HepG2 (cell line): ENCODE measurements around the gene MLLT11. TPM values are rescaled to one million over a fixed set of nuclear protein-coding genes. Genes with fewer than 3 reads are reported as not detected.

Source experiments
- ARNTL ChIP-seq: sonication (generic); formaldehyde crosslinking; IDR thresholded peaks from 2 replicates; pipeline ENCODE4 v1.4.0; 2020; ENCODE audit warnings: mild to moderate bottlenecking, missing genetic modification reagents
- BRD4 ChIP-seq: sonication (generic); formaldehyde crosslinking; IDR thresholded peaks from 2 replicates; pipeline ENCODE4 v1.4.0; 2020; ENCODE audit warnings: missing genetic modification reagents
- CEBPB ChIP-seq: IDR thresholded peaks from 2 replicates; pipeline ENCODE4 v1.6.1; 2011; ENCODE audit warnings: low read depth, low read length, improper control_type of control experiment, borderline replicate concordance
- DPF2 ChIP-seq: sonication (generic); formaldehyde crosslinking; IDR thresholded peaks from 2 replicates; pipeline ENCODE4 v1.4.0; 2020; ENCODE audit warnings: mild to moderate bottlenecking, low read depth, missing genetic modification reagents, borderline replicate concordance
- GFI1 ChIP-seq: sonication (generic); formaldehyde crosslinking; IDR thresholded peaks from 2 replicates; pipeline ENCODE4 v1.5.0; 2020; ENCODE audit warnings: missing genetic modification reagents, mild to moderate bottlenecking, borderline replicate concordance
- HOXD1 ChIP-seq: sonication (generic); formaldehyde crosslinking; IDR thresholded peaks from 2 replicates; pipeline ENCODE4 v1.5.0; 2020; ENCODE audit warnings: missing genetic modification reagents
- MIER2 ChIP-seq: IDR thresholded peaks from 2 replicates; pipeline ENCODE4 v1.6.1; 2016; ENCODE audit warnings: missing biosample characterization, missing genetic modification reagents
- NR2F2 ChIP-seq: IDR thresholded peaks from 2 replicates; pipeline ENCODE4 v1.6.1; 2012; ENCODE audit warnings: low read depth, inconsistent platforms, borderline replicate concordance
- PHF21A ChIP-seq: sonication (generic); formaldehyde crosslinking; IDR thresholded peaks from 2 replicates; pipeline ENCODE4 v1.5.0; 2020; ENCODE audit warnings: mild to moderate bottlenecking, missing genetic modification reagents
- RORA ChIP-seq: sonication (generic); formaldehyde crosslinking; IDR thresholded peaks from 2 replicates; pipeline ENCODE4 v1.5.0; 2020; ENCODE audit warnings: mild to moderate bottlenecking, missing genetic modification reagents, moderate library complexity
- SP4 ChIP-seq: sonication (generic); formaldehyde crosslinking; IDR thresholded peaks from 2 replicates; pipeline ENCODE4 v1.8.1; 2023; ENCODE audit warnings: mild to moderate bottlenecking, missing genetic modification reagents
- STAG1 ChIP-seq: sonication (generic); formaldehyde crosslinking; IDR thresholded peaks from 2 replicates; pipeline ENCODE4 v1.4.0; 2020; ENCODE audit warnings: missing genetic modification reagents
- ZKSCAN8 ChIP-seq: IDR thresholded peaks from 2 replicates; pipeline ENCODE4 v1.6.1; 2016; ENCODE audit warnings: borderline replicate concordance, missing genetic modification reagents, missing compliant biosample characterization
- ZMYM4 ChIP-seq: sonication (generic); formaldehyde crosslinking; IDR thresholded peaks from 2 replicates; pipeline ENCODE4 v1.8.1; 2023; ENCODE audit warnings: mild to moderate bottlenecking, missing genetic modification reagents
- ZNF558 ChIP-seq: sonication (generic); formaldehyde crosslinking; IDR thresholded peaks from 2 replicates; pipeline ENCODE4 v1.9.0; 2022; ENCODE audit warnings: mild to moderate bottlenecking, missing genetic modification reagents, borderline replicate concordance
- ZNF652 ChIP-seq: IDR thresholded peaks from 2 replicates; pipeline ENCODE4 v1.6.1; 2016; ENCODE audit warnings: low read depth, borderline replicate concordance
- ZNF660 ChIP-seq: sonication (generic); formaldehyde crosslinking; IDR thresholded peaks from 2 replicates; pipeline ENCODE4 v1.5.1; 2020; ENCODE audit warnings: mild to moderate bottlenecking, low read depth, missing genetic modification reagents, borderline replicate concordance
- ZNF768 ChIP-seq: sonication (generic); formaldehyde crosslinking; IDR thresholded peaks from 2 replicates; pipeline ENCODE4 v1.4.0; 2020; ENCODE audit warnings: missing genetic modification reagents
- polyA plus RNA-seq, 8 experiments: library from polyadenylated mRNA; depleted of rRNA in 3 of 8; stranded (reverse) in 7 of 8; unstranded in 1 of 8; fragments of >200 nt; fragmentation: Illumina TruSeq in 4 of 8; extraction: Trizol in 4 of 8; gene quantifications; 2 replicates each; pipeline versions ENCODE4 v1.2.1 to v1.2.3, GENCODE V29; 2011 to 2016; ENCODE audit warnings: low read depth in 4 of 8, missing spikeins in 1 of 8, mixed read lengths in 1 of 8; ENCODE audit not compliant: insufficient read depth in 1 of 8
- total RNA-seq, 5 experiments: library from RNA; depleted of rRNA; stranded (reverse); fragments of >200 nt; fragmentation: Illumina TruSeq; extraction: Trizol; gene quantifications; 2 replicates each; pipeline ENCODE4 v1.2.3, GENCODE V29; 2016; ENCODE audit warnings: low read depth in 1 of 5
- TF ChIP-seq, protein P1 (sequence below): sonication (generic); formaldehyde crosslinking; IDR thresholded peaks from 2 replicates; pipeline ENCODE4 v1.8.1; 2023; ENCODE audit warnings: mild to moderate bottlenecking, missing genetic modification reagents
- TF ChIP-seq, protein P2 (sequence below): sonication (generic); formaldehyde crosslinking; IDR thresholded peaks from 2 replicates; pipeline ENCODE4 v1.4.0; 2020; ENCODE audit warnings: missing genetic modification reagents, mild to moderate bottlenecking, borderline replicate concordance
- TF ChIP-seq, protein P3 (sequence below): sonication (generic); formaldehyde crosslinking; IDR thresholded peaks from 2 replicates; pipeline ENCODE4; 2020; ENCODE audit warnings: missing genetic modification reagents, mild to moderate bottlenecking, borderline replicate concordance
- TF ChIP-seq, protein P4 (sequence below): sonication (generic); formaldehyde crosslinking; conservative IDR thresholded peaks from 2 replicates; pipeline ENCODE4 v1.8.0; 2022; ENCODE audit warnings: mild to moderate bottlenecking, moderate library complexity, missing genetic modification reagents

Gene MLLT11
- total and polyA plus RNA-seq, 2 of the 13 experiments (the other 11 are each of a cell fraction or from before 2014, with no cell fraction given), result 0.21 to 0.22 TPM

DNA sequence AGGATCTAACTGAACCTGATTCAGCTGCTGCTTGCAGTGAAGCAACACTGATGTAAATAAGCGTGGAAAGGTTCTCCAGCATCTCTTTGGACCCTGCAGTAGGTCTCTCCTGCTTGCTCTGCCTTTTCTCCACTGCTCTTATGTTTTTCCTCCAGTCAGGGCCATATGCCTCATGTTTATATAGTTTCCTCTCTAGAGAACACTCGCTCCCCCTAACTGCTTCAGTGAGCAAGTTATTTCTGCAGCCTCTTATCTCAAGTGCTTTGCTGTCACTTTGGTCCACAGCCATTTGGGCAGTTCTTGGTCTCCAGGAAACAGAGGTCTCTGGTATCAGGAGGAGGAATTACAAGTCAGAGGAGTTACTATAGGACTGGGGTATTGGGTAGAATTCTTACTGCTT, 46.7 kb upstream of the MLLT11 start (continued):
- TF ChIP-seq, protein P1, sequence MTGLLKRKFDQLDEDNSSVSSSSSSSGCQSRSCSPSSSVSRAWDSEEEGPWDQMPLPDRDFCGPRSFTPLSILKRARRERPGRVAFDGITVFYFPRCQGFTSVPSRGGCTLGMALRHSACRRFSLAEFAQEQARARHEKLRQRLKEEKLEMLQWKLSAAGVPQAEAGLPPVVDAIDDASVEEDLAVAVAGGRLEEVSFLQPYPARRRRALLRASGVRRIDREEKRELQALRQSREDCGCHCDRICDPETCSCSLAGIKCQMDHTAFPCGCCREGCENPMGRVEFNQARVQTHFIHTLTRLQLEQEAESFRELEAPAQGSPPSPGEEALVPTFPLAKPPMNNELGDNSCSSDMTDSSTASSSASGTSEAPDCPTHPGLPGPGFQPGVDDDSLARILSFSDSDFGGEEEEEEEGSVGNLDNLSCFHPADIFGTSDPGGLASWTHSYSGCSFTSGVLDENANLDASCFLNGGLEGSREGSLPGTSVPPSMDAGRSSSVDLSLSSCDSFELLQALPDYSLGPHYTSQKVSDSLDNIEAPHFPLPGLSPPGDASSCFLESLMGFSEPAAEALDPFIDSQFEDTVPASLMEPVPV (CRISPR knock-in tag), result no peak
- TF ChIP-seq ARNTL (no peak), RORA (CRISPR knock-in tag) (0 out of 2 replicates have a peak, but pooled peaks have one; percentile 18), STAG1 (0 out of 2 replicates have a peak, but pooled peaks have one; percentile 4), GFI1 (CRISPR knock-in tag) (no peak), DPF2 (CRISPR knock-in tag) (no peak), PHF21A (no peak), ZNF558 (no peak), ZMYM4 (CRISPR knock-in tag) (no peak), HOXD1 (CRISPR knock-in tag) (no peak), ZKSCAN8 (no peak), SP4 (CRISPR knock-in tag) (no peak), ZNF652 (no peak), CEBPB (peak; percentile 72; the same call in 1 of the 2 replicates), BRD4 (CRISPR knock-in tag) (no peak), ZNF768 (no peak), NR2F2 (peak; percentile 14), MIER2 (CRISPR knock-in tag) (no peak), ZNF660 (CRISPR knock-in tag) (no peak)
- TF ChIP-seq, protein P2, sequence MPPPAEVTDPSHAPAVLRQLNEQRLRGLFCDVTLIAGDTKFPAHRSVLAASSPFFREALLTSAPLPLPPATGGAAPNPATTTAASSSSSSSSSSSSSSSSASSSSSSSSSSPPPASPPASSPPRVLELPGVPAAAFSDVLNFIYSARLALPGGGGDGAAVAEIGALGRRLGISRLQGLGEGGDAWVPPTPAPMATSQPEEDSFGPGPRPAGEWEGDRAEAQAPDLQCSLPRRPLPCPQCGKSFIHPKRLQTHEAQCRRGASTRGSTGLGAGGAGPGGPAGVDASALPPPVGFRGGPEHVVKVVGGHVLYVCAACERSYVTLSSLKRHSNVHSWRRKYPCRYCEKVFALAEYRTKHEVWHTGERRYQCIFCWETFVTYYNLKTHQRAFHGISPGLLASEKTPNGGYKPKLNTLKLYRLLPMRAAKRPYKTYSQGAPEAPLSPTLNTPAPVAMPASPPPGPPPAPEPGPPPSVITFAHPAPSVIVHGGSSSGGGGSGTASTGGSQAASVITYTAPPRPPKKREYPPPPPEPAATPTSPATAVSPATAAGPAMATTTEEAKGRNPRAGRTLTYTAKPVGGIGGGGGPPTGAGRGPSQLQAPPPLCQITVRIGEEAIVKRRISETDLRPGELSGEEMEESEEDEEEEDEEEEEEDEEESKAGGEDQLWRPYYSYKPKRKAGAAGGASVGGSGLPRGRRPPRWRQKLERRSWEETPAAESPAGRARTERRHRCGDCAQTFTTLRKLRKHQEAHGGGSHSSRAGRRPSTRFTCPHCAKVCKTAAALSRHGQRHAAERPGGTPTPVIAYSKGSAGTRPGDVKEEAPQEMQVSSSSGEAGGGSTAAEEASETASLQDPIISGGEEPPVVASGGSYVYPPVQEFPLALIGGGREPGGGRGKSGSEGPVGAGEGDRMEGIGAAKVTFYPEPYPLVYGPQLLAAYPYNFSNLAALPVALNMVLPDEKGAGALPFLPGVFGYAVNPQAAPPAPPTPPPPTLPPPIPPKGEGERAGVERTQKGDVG (CRISPR knock-in tag), result no peak
- TF ChIP-seq, protein P3, sequence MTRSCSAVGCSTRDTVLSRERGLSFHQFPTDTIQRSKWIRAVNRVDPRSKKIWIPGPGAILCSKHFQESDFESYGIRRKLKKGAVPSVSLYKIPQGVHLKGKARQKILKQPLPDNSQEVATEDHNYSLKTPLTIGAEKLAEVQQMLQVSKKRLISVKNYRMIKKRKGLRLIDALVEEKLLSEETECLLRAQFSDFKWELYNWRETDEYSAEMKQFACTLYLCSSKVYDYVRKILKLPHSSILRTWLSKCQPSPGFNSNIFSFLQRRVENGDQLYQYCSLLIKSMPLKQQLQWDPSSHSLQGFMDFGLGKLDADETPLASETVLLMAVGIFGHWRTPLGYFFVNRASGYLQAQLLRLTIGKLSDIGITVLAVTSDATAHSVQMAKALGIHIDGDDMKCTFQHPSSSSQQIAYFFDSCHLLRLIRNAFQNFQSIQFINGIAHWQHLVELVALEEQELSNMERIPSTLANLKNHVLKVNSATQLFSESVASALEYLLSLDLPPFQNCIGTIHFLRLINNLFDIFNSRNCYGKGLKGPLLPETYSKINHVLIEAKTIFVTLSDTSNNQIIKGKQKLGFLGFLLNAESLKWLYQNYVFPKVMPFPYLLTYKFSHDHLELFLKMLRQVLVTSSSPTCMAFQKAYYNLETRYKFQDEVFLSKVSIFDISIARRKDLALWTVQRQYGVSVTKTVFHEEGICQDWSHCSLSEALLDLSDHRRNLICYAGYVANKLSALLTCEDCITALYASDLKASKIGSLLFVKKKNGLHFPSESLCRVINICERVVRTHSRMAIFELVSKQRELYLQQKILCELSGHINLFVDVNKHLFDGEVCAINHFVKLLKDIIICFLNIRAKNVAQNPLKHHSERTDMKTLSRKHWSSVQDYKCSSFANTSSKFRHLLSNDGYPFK, result no peak
- TF ChIP-seq, protein P4, sequence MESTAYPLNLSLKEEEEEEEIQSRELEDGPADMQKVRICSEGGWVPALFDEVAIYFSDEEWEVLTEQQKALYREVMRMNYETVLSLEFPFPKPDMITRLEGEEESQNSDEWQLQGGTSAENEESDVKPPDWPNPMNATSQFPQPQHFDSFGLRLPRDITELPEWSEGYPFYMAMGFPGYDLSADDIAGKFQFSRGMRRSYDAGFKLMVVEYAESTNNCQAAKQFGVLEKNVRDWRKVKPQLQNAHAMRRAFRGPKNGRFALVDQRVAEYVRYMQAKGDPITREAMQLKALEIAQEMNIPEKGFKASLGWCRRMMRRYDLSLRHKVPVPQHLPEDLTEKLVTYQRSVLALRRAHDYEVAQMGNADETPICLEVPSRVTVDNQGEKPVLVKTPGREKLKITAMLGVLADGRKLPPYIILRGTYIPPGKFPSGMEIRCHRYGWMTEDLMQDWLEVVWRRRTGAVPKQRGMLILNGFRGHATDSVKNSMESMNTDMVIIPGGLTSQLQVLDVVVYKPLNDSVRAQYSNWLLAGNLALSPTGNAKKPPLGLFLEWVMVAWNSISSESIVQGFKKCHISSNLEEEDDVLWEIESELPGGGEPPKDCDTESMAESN (CRISPR knock-in tag), result no peak
